GM23248 (cell line): ENCODE data around the gene ACTA2.

ENCODE experiments used
- EZH2 ChIP-seq: fragments of 200-600 bp; sonication (generic); IDR thresholded peaks from 2 replicates; pipeline ENCODE4 v1.6.1; 2018; ENCODE audit warnings: antibody characterized with exemption, mild to moderate bottlenecking; ENCODE audit not compliant: insufficient read depth, poor library complexity, severe bottlenecking
- EZH2phosphoT487 ChIP-seq: fragments of 200-600 bp; sonication (generic); IDR thresholded peaks from 2 replicates; pipeline ENCODE4 v1.6.1; 2018; ENCODE audit warnings: antibody characterized with exemption, moderate library complexity, mild to moderate bottlenecking, low read depth; ENCODE audit not compliant: insufficient read depth

GRCh38 chr10:88957381-88957780 lies 4.8 kb upstream of the ACTA2 start:
- no peak for TF ChIP-seq EZH2
- TF ChIP-seq EZH2phosphoT487: no peak
